Fibroblast of lung (primary cell): Measurements from ENCODE around the gene ABCA4. TPM values are rescaled to one million over a fixed set of nuclear protein-coding genes. Genes with fewer than 3 reads are reported as not detected.

Experiments used
- DNase-seq, 2 donors: peaks; one replicate each; pipeline versions ENCODE4 v3.0.0 to v3.0.0-alpha.2; 2010; ENCODE audit warnings: low read depth in 2 of 2
- H2AFZ ChIP-seq: 2 replicates; pipeline ENCODE4 v1.5.1; 2012; ENCODE audit warnings: low read length, control low read depth, inconsistent platforms
- H3K27ac ChIP-seq: 2 replicates; pipeline ENCODE4 v1.5.1; 2011; ENCODE audit warnings: low read length, control low read depth; ENCODE audit not compliant: insufficient read depth
- H3K27me3 ChIP-seq: 2 replicates; pipeline ENCODE4 v1.5.1; 2011; ENCODE audit warnings: mild to moderate bottlenecking, low read length; ENCODE audit not compliant: control insufficient read depth, insufficient read depth
- H3K36me3 ChIP-seq: 2 replicates; pipeline ENCODE4 v1.5.1; 2011; ENCODE audit warnings: low read length; ENCODE audit not compliant: control insufficient read depth, insufficient read depth
- H3K4me1 ChIP-seq: 2 replicates; pipeline ENCODE4 v1.5.1; 2011; ENCODE audit warnings: low read length; ENCODE audit not compliant: control insufficient read depth, insufficient read depth; ENCODE audit errors: extremely low read depth
- H3K4me2 ChIP-seq: 2 replicates; pipeline ENCODE4 v1.5.1; 2011; ENCODE audit warnings: low read length, control low read depth; ENCODE audit not compliant: insufficient read depth; ENCODE audit errors: extremely low read depth
- H3K4me3 ChIP-seq, 4 experiments: fragments of 200-600 bp in 1 of 4; sonication (generic) in 1 of 4; replicated peaks in 1 of 4; 2 replicates each; pipeline ENCODE4 v1.5.1; 2011 to 2016; ENCODE audit warnings: low read length in 4 of 4, low read depth in 3 of 4, mild to moderate bottlenecking in 3 of 4, control low read depth in 2 of 4, inconsistent platforms in 1 of 4, mixed read lengths in 1 of 4; ENCODE audit not compliant: insufficient read depth in 1 of 4; ENCODE audit errors: control extremely low read depth in 1 of 4
- H3K79me2 ChIP-seq: 2 replicates; pipeline ENCODE4 v1.5.1; 2012; ENCODE audit warnings: mild to moderate bottlenecking, low read length, inconsistent platforms; ENCODE audit not compliant: control insufficient read depth, insufficient read depth
- H3K9ac ChIP-seq: 2 replicates; pipeline ENCODE4 v1.5.1; 2011; ENCODE audit warnings: mild to moderate bottlenecking, low read length, control low read depth; ENCODE audit not compliant: insufficient read depth
- H3K9me3 ChIP-seq: 2 replicates; pipeline ENCODE4 v1.5.1; 2012; ENCODE audit warnings: low read depth, low read length; ENCODE audit not compliant: control insufficient read depth, insufficient read depth
- H4K20me1 ChIP-seq: 2 replicates; pipeline ENCODE4 v1.5.1; 2011; ENCODE audit warnings: low read length; ENCODE audit not compliant: control insufficient read depth, insufficient read depth; ENCODE audit errors: extremely low read depth
- CTCF ChIP-seq, 2 donors: IDR thresholded peaks in 1 of 2; conservative IDR thresholded peaks in 1 of 2; 1 replicate in 1 of 2; 2 replicates in 1 of 2; pipeline ENCODE4 v1.5.1; 2011 to 2012; ENCODE audit warnings: low read length in 2 of 2, control low read depth in 1 of 2, inconsistent platforms in 1 of 2, low read depth in 1 of 2, mild to moderate bottlenecking in 1 of 2
- EZH2 ChIP-seq: IDR thresholded peaks from 2 replicates; pipeline ENCODE4 v1.5.1; 2012; ENCODE audit warnings: low read length, control low read depth, mild to moderate bottlenecking; ENCODE audit errors: missing control alignments
- polyA plus RNA-seq, 2 donors: library from polyadenylated mRNA; depleted of rRNA in 1 of 2; stranded (reverse) in 1 of 2; unstranded in 1 of 2; fragments of >200 nt; gene quantifications; 2 replicates each; pipeline ENCODE4 v1.2.1, GENCODE V29; 2011 to 2012; ENCODE audit warnings: missing spikeins in 1 of 2
- total RNA-seq: library from RNA; depleted of rRNA; stranded (reverse); fragments of >200 nt; gene quantifications from 2 replicates; pipeline ENCODE4 v1.2.1, GENCODE V29; 2014

Gene ABCA4
- total and polyA plus RNA-seq, 2 donors (not counting 1 experiment from before 2014, with no cell fraction given) = 0.07 to 0.33 TPM

- Histone ChIP-seq H3K4me3 (no peak overlapping the region), H3K27me3 (no peaks in the 10 kb centered on the region), H3K9me3 (no peaks in the 10 kb centered on the region), H3K36me3 (no peaks in the 10 kb centered on the region), H2AFZ (no peak overlapping the region), H3K27ac (no peak overlapping the region), H3K4me1 (no peaks in the 10 kb centered on the region), H3K79me2 (no peaks in the 10 kb centered on the region), H3K9ac (no peak overlapping the region), H4K20me1 (no peaks in the 10 kb centered on the region), H3K4me2 (no peak overlapping the region)
- DNase-seq = no peak
- TF ChIP-seq EZH2 (no peak), CTCF (conservative IDR thresholded peaks at IDR 0.05 in 1 of 2, IDR thresholded peaks at IDR 0.05 in 1 of 2; ENCODE audit: low read depth in 1 of 2, low read length in 2 of 2) (no peak)
Measured at GRCh38 chr1:94125551-94126514, 4.9 kb upstream of the ABCA4 start.

- Histone ChIP-seq H3K4me1 (no peaks in the 10 kb centered on the region), H3K4me2 (no peak overlapping the region), H3K27ac (no peak overlapping the region), H3K79me2 (no peaks in the 10 kb centered on the region), H4K20me1 (no peaks in the 10 kb centered on the region), H2AFZ (no peak overlapping the region), H3K36me3 (no peaks in the 10 kb centered on the region), H3K4me3 (no peak overlapping the region), H3K9me3 (no peaks in the 10 kb centered on the region), H3K9ac (no peak overlapping the region), H3K27me3 (no peaks in the 10 kb centered on the region)
- DNase-seq = no peak
- TF ChIP-seq CTCF (conservative IDR thresholded peaks at IDR 0.05 in 1 of 2, IDR thresholded peaks at IDR 0.05 in 1 of 2; ENCODE audit: low read depth in 1 of 2, low read length in 2 of 2) (no peak), EZH2 (no peak)
Measured at GRCh38 chr1:94124538-94124937, 3.6 kb upstream of the ABCA4 start.

GRCh38 chr1:94122201-94122970 is 1.4 kb upstream of the ABCA4 start:
- no peaks in the 10 kb centered on the region for H3K79me2 ChIP-seq
- H3K4me3 ChIP-seq = no peak overlapping the region
- no peaks in the 10 kb centered on the region for H4K20me1 ChIP-seq
- no peak overlapping the region for H2AFZ ChIP-seq
- DNase-seq = peak in 1 of 2 donors; percentile 92
- no peaks in the 10 kb centered on the region for H3K36me3 ChIP-seq
- TF ChIP-seq EZH2 (no peak), CTCF (conservative IDR thresholded peaks at IDR 0.05 in 1 of 2, IDR thresholded peaks at IDR 0.05 in 1 of 2; ENCODE audit: low read depth in 1 of 2, low read length in 2 of 2) (no peak)
- no peaks in the 10 kb centered on the region for H3K4me1 ChIP-seq
- no peak overlapping the region for H3K9ac ChIP-seq
- H3K9me3 ChIP-seq = no peaks in the 10 kb centered on the region
- peaks cover 5% of the 10 kb centered on the region for H3K27me3 ChIP-seq
- no peak overlapping the region for H3K27ac ChIP-seq
- no peak overlapping the region for H3K4me2 ChIP-seq
